ENCODE results near the gene SNX9. TPM values are rescaled to one million over a fixed set of nuclear protein-coding genes. Genes with fewer than 3 reads are reported as not detected.
"Not testable (repeated sequence)": the region's sequence is repeated elsewhere in the genome, so short reads cannot be mapped to it uniquely, and the experiment has no call there.

The SNX9 gene
- total and polyA plus RNA-seq, 2 donors (not counting 1 experiment from before 2014, with no cell fraction given), result 56.8 to 117 TPM

- H3K4me2 ChIP-seq (ENCODE audit: extremely low read depth, insufficient read depth, low read length), result no peak overlapping the region
- H3K36me3 ChIP-seq (ENCODE audit: control insufficient read depth, insufficient read depth, low read length), result no peaks in the 10 kb centered on the region
- H3K79me2 ChIP-seq (ENCODE audit: control insufficient read depth, insufficient read depth, low read length), result peaks cover 97% of the 10 kb centered on the region
- H3K27me3 ChIP-seq (ENCODE audit: control insufficient read depth, insufficient read depth, low read length), result no peaks in the 10 kb centered on the region
- no peak overlapping the region for H3K4me3 ChIP-seq (replicated peaks in 1 of 4; ENCODE audit: control extremely low read depth in 1 of 4, insufficient read depth in 1 of 4, low read depth in 3 of 4, low read length in 4 of 4)
- H3K4me1 ChIP-seq (ENCODE audit: control insufficient read depth, extremely low read depth, insufficient read depth, low read length), result no peaks in the 10 kb centered on the region
- H3K9me3 ChIP-seq (ENCODE audit: control insufficient read depth, insufficient read depth, low read depth, low read length), result no peaks in the 10 kb centered on the region
- H3K27ac ChIP-seq (ENCODE audit: insufficient read depth, low read length), result no peak overlapping the region
- DNase-seq (ENCODE audit: low read depth in 2 of 2), result no peak
- H3K9ac ChIP-seq (ENCODE audit: insufficient read depth, low read length), result no peak overlapping the region
- no peak for TF ChIP-seq CTCF (conservative IDR thresholded peaks at IDR 0.05 in 1 of 2, IDR thresholded peaks at IDR 0.05 in 1 of 2; ENCODE audit: low read depth in 1 of 2, low read length in 2 of 2)
- no peak for TF ChIP-seq EZH2 (IDR thresholded peaks at IDR 0.05; ENCODE audit: low read length, missing control alignments)
- no peak overlapping the region for H2AFZ ChIP-seq (ENCODE audit: low read length)
- no peaks in the 10 kb centered on the region for H4K20me1 ChIP-seq (ENCODE audit: control insufficient read depth, extremely low read depth, insufficient read depth, low read length)
Observed at GRCh38 chr6:157853902-157854502, 31.0 kb downstream of the SNX9 start.

GRCh38 chr6:157855325-157855724, 32.3 kb downstream of the SNX9 start:
- H3K4me3 ChIP-seq (replicated peaks in 1 of 4; ENCODE audit: control extremely low read depth in 1 of 4, insufficient read depth in 1 of 4, low read depth in 3 of 4, low read length in 4 of 4), result no peak overlapping the region
- peaks cover 2% of the 10 kb centered on the region for H4K20me1 ChIP-seq (ENCODE audit: control insufficient read depth, extremely low read depth, insufficient read depth, low read length)
- no peak for TF ChIP-seq EZH2 (IDR thresholded peaks at IDR 0.05; ENCODE audit: low read length, missing control alignments)
- TF ChIP-seq CTCF (conservative IDR thresholded peaks at IDR 0.05 in 1 of 2, IDR thresholded peaks at IDR 0.05 in 1 of 2; ENCODE audit: low read depth in 1 of 2, low read length in 2 of 2), result no peak

GRCh38 chr6:157855804-157856203, 32.8 kb downstream of the SNX9 start:
- H3K79me2 ChIP-seq (ENCODE audit: control insufficient read depth, insufficient read depth, low read length), result peaks cover 96% of the 10 kb centered on the region
- not testable (repeated sequence) for H4K20me1 ChIP-seq (ENCODE audit: control insufficient read depth, extremely low read depth, insufficient read depth, low read length); H3K27ac ChIP-seq (ENCODE audit: insufficient read depth, low read length)

More at GRCh38 chr6:157855325-157855724, 32.3 kb downstream of the SNX9 start:
- no peak overlapping the region for H3K9ac ChIP-seq (ENCODE audit: insufficient read depth, low read length)
- no peak overlapping the region for H3K27ac ChIP-seq (ENCODE audit: insufficient read depth, low read length)
- no peak overlapping the region for H2AFZ ChIP-seq (ENCODE audit: low read length)
- no peaks in the 10 kb centered on the region for H3K9me3 ChIP-seq (ENCODE audit: control insufficient read depth, insufficient read depth, low read depth, low read length)
- peaks cover 10% of the 10 kb centered on the region for H3K4me1 ChIP-seq (ENCODE audit: control insufficient read depth, extremely low read depth, insufficient read depth, low read length)
- H3K4me2 ChIP-seq (ENCODE audit: extremely low read depth, insufficient read depth, low read length), result no peak overlapping the region
- no peaks in the 10 kb centered on the region for H3K36me3 ChIP-seq (ENCODE audit: control insufficient read depth, insufficient read depth, low read length)
- no peaks in the 10 kb centered on the region for H3K27me3 ChIP-seq (ENCODE audit: control insufficient read depth, insufficient read depth, low read length)
- no peak for DNase-seq (ENCODE audit: low read depth in 2 of 2)
- H3K79me2 ChIP-seq (ENCODE audit: control insufficient read depth, insufficient read depth, low read length), result peaks cover 96% of the 10 kb centered on the region

GRCh38 chr6:157858664-157859063, 35.6 kb downstream of the SNX9 start:
- H3K27ac ChIP-seq (ENCODE audit: insufficient read depth, low read length); DNase-seq (ENCODE audit: low read depth in 2 of 2); H4K20me1 ChIP-seq (ENCODE audit: control insufficient read depth, extremely low read depth, insufficient read depth, low read length); H3K27me3 ChIP-seq (ENCODE audit: control insufficient read depth, insufficient read depth, low read length); H2AFZ ChIP-seq (ENCODE audit: low read length); H3K9ac ChIP-seq (ENCODE audit: insufficient read depth, low read length); H3K4me2 ChIP-seq (ENCODE audit: extremely low read depth, insufficient read depth, low read length); H3K9me3 ChIP-seq (ENCODE audit: control insufficient read depth, insufficient read depth, low read depth, low read length); H3K36me3 ChIP-seq (ENCODE audit: control insufficient read depth, insufficient read depth, low read length); H3K4me3 ChIP-seq (replicated peaks in 1 of 4; ENCODE audit: control extremely low read depth in 1 of 4, insufficient read depth in 1 of 4, low read depth in 3 of 4, low read length in 4 of 4): not testable (repeated sequence)
- peaks cover 13% of the 10 kb centered on the region for H3K4me1 ChIP-seq (ENCODE audit: control insufficient read depth, extremely low read depth, insufficient read depth, low read length)
- H3K79me2 ChIP-seq (ENCODE audit: control insufficient read depth, insufficient read depth, low read length), result peaks cover 94% of the 10 kb centered on the region

More at GRCh38 chr6:157855804-157856203, 32.8 kb downstream of the SNX9 start:
- not testable (repeated sequence) for DNase-seq (ENCODE audit: low read depth in 2 of 2); H3K4me2 ChIP-seq (ENCODE audit: extremely low read depth, insufficient read depth, low read length); H3K27me3 ChIP-seq (ENCODE audit: control insufficient read depth, insufficient read depth, low read length); H2AFZ ChIP-seq (ENCODE audit: low read length); H3K9me3 ChIP-seq (ENCODE audit: control insufficient read depth, insufficient read depth, low read depth, low read length); H3K4me3 ChIP-seq (replicated peaks in 1 of 4; ENCODE audit: control extremely low read depth in 1 of 4, insufficient read depth in 1 of 4, low read depth in 3 of 4, low read length in 4 of 4); H3K9ac ChIP-seq (ENCODE audit: insufficient read depth, low read length); H3K36me3 ChIP-seq (ENCODE audit: control insufficient read depth, insufficient read depth, low read length)
- peaks cover 13% of the 10 kb centered on the region for H3K4me1 ChIP-seq (ENCODE audit: control insufficient read depth, extremely low read depth, insufficient read depth, low read length)

Measured in fibroblast of lung (primary cell).